Measurements from ENCODE around the gene FKBP5. TPM values are rescaled to one million over a fixed set of nuclear protein-coding genes. Genes with fewer than 3 reads are reported as not detected.

The FKBP5 gene
- total and polyA plus RNA-seq, 9 of the 15 experiments (the other 6 are each of a cell fraction or from before 2014, with no cell fraction given): 32.7 to 151 (median 75.0) TPM

DNA sequence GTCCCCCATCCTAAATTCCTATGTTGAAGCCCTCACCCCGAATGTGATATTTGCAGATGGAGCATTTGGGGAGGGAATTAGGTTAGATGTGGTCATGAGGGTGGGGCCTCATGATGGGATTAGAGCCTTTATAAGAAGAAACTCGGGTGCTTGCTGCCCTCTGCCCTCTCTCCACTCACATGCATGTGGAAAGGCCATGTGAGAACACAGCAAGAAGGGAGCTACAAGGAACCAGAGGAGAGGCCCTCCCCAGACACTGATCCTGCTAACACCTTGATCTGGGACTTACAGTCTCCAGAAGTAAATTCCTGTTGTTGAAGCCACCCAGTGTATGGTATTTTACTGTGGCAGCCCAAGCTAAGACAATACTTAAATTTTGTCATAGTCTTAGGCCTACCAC lies 106.4 kb downstream of the FKBP5 start:
- FAIRE-seq: no peak
- Histone ChIP-seq H3K9ac (ENCODE audit: insufficient read depth in 1 of 2, low read depth in 2 of 2, low read length in 2 of 2) (no peak overlapping the region), H3K9me3 (replicated peaks; ENCODE audit: control insufficient read depth, insufficient read depth, low read depth, low read length) (no peaks in the 10 kb centered on the region), H4K20me1 (replicated peaks; ENCODE audit: control insufficient read depth, insufficient read depth, low read length) (no peaks in the 10 kb centered on the region), H3K36me3 (ENCODE audit: control insufficient read depth, insufficient read depth, low read length) (peaks cover 80% of the 10 kb centered on the region), H3K9me1 (ENCODE audit: control insufficient read depth, insufficient read depth, low read length) (no peaks in the 10 kb centered on the region), H2AFZ (ENCODE audit: low read depth, low read length) (no peak overlapping the region), H3K27ac (ENCODE audit: extremely low read depth, low read depth, low read length) (no peak overlapping the region), H3K79me2 (ENCODE audit: control insufficient read depth, insufficient read depth, low read length) (no peaks in the 10 kb centered on the region), H3K27me3 (ENCODE audit: control insufficient read depth in 2 of 2, insufficient read depth in 2 of 2, low read length in 2 of 2) (no peaks in the 10 kb centered on the region), H3K4me2 (ENCODE audit: insufficient read depth, low read length) (no peak overlapping the region), H3K4me3 (no peak overlapping the region), H3K4me1 (replicated peaks in 1 of 2; ENCODE audit: control insufficient read depth in 2 of 2, insufficient read depth in 2 of 2, low read length in 2 of 2) (no peaks in the 10 kb centered on the region)
- intact Hi-C loops (cut with micrococcal nuclease): loop anchor here (5.0 to 10.0 kb wide), 3 partner anchors 60 to 372 kb away; partner anchors contain the start of gene FKBP5
- TF ChIP-seq ZEB2 (IDR thresholded peaks at IDR 0.05): no peak
- BruUV-seq (replicated peaks): no TSS peak
- WGBS (ENCODE audit: insufficient coverage, low coverage, missing lambda C conversion rate): 56% methylated on average over 2 of the region's 2 CpGs
- POLR2A ChIA-PET: interaction anchor here (1.1 kb wide), 1 partner anchor 188 kb away, joined by 4 read pairs; no protein-coding TSS in a partner anchor
- CTCF ChIA-PET (ENCODE audit: low intra/inter-chr PET ratio): interaction anchor here (8.7 kb wide), 1 partner anchor 155 kb away, joined by 195 read pairs; the partner anchor contains the start of gene ARMC12
- in situ Hi-C loops (cut with MboI): loop anchor here (5.0 kb wide), 1 partner anchor 155 kb away; the partner anchor contains the start of gene ARMC12
- no peak for ATAC-seq
- DNase-seq (ENCODE audit: extremely low read depth in 1 of 4, low spot score in 3 of 4): no peak

- no TSS peak for BruUV-seq (replicated peaks)
- intact Hi-C loops (cut with micrococcal nuclease) (loop anchor here (5.0 to 10.0 kb wide), 3 partner anchors 59 to 373 kb away; partner anchors contain the start of gene FKBP5), in situ Hi-C loops (cut with MboI) (loop anchor here (5.0 kb wide), 1 partner anchor 156 kb away; the partner anchor contains the start of gene ARMC12)
- WGBS (ENCODE audit: insufficient coverage, low coverage, missing lambda C conversion rate): 89% methylated on average over 6 of the region's 6 CpGs
- ChIA-PET CTCF (ENCODE audit: low intra/inter-chr PET ratio) (interaction anchor here (8.7 kb wide), 1 partner anchor 156 kb away, joined by 195 read pairs; the partner anchor contains the start of gene ARMC12), POLR2A (interaction anchor here (1.1 kb wide), 1 partner anchor 188 kb away, joined by 4 read pairs; no protein-coding TSS in a partner anchor)
- H3K79me2 ChIP-seq (ENCODE audit: control insufficient read depth, insufficient read depth, low read length): no peaks in the 10 kb centered on the region
- no peak overlapping the region for H2AFZ ChIP-seq (ENCODE audit: low read depth, low read length)
- H4K20me1 ChIP-seq (replicated peaks; ENCODE audit: control insufficient read depth, insufficient read depth, low read length): no peaks in the 10 kb centered on the region
- no peak overlapping the region for H3K27ac ChIP-seq (ENCODE audit: extremely low read depth, low read depth, low read length)
- ATAC-seq (no peak), FAIRE-seq (no peak), DNase-seq (ENCODE audit: extremely low read depth in 1 of 4, low spot score in 3 of 4) (no peak)
- H3K27me3 ChIP-seq (ENCODE audit: control insufficient read depth in 2 of 2, insufficient read depth in 2 of 2, low read length in 2 of 2): no peaks in the 10 kb centered on the region
- H3K36me3 ChIP-seq (ENCODE audit: control insufficient read depth, insufficient read depth, low read length): peaks cover 80% of the 10 kb centered on the region
- no peak overlapping the region for H3K4me3 ChIP-seq
- no peaks in the 10 kb centered on the region for H3K4me1 ChIP-seq (replicated peaks in 1 of 2; ENCODE audit: control insufficient read depth in 2 of 2, insufficient read depth in 2 of 2, low read length in 2 of 2)
- no peak overlapping the region for H3K4me2 ChIP-seq (ENCODE audit: insufficient read depth, low read length)
- H3K9me3 ChIP-seq (replicated peaks; ENCODE audit: control insufficient read depth, insufficient read depth, low read depth, low read length): no peaks in the 10 kb centered on the region
- H3K9me1 ChIP-seq (ENCODE audit: control insufficient read depth, insufficient read depth, low read length): no peaks in the 10 kb centered on the region
- H3K9ac ChIP-seq (ENCODE audit: insufficient read depth in 1 of 2, low read depth in 2 of 2, low read length in 2 of 2): no peak overlapping the region
- TF ChIP-seq ESRRA (IDR thresholded peaks at IDR 0.05; ENCODE audit: borderline replicate concordance, low read depth) (no peak), DMBX1 (CRISPR knock-in tag; IDR thresholded peaks at IDR 0.05; ENCODE audit: borderline replicate concordance) (no peak)
- TF ChIP-seq, protein P1, sequence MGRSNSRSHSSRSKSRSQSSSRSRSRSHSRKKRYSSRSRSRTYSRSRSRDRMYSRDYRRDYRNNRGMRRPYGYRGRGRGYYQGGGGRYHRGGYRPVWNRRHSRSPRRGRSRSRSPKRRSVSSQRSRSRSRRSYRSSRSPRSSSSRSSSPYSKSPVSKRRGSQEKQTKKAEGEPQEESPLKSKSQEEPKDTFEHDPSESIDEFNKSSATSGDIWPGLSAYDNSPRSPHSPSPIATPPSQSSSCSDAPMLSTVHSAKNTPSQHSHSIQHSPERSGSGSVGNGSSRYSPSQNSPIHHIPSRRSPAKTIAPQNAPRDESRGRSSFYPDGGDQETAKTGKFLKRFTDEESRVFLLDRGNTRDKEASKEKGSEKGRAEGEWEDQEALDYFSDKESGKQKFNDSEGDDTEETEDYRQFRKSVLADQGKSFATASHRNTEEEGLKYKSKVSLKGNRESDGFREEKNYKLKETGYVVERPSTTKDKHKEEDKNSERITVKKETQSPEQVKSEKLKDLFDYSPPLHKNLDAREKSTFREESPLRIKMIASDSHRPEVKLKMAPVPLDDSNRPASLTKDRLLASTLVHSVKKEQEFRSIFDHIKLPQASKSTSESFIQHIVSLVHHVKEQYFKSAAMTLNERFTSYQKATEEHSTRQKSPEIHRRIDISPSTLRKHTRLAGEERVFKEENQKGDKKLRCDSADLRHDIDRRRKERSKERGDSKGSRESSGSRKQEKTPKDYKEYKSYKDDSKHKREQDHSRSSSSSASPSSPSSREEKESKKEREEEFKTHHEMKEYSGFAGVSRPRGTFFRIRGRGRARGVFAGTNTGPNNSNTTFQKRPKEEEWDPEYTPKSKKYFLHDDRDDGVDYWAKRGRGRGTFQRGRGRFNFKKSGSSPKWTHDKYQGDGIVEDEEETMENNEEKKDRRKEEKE (IDR thresholded peaks at IDR 0.05; ENCODE audit: borderline replicate concordance in 1 of 2, control insufficient read depth in 1 of 2, low read depth in 2 of 2, low read length in 1 of 2): no peak
- TF ChIP-seq, protein P2, sequence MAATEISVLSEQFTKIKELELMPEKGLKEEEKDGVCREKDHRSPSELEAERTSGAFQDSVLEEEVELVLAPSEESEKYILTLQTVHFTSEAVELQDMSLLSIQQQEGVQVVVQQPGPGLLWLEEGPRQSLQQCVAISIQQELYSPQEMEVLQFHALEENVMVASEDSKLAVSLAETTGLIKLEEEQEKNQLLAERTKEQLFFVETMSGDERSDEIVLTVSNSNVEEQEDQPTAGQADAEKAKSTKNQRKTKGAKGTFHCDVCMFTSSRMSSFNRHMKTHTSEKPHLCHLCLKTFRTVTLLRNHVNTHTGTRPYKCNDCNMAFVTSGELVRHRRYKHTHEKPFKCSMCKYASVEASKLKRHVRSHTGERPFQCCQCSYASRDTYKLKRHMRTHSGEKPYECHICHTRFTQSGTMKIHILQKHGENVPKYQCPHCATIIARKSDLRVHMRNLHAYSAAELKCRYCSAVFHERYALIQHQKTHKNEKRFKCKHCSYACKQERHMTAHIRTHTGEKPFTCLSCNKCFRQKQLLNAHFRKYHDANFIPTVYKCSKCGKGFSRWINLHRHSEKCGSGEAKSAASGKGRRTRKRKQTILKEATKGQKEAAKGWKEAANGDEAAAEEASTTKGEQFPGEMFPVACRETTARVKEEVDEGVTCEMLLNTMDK (IDR thresholded peaks at IDR 0.05; ENCODE audit: borderline replicate concordance, insufficient read depth, low read depth, low read length, poor library complexity, severe bottlenecking): no peak
- TF ChIP-seq, protein P3, sequence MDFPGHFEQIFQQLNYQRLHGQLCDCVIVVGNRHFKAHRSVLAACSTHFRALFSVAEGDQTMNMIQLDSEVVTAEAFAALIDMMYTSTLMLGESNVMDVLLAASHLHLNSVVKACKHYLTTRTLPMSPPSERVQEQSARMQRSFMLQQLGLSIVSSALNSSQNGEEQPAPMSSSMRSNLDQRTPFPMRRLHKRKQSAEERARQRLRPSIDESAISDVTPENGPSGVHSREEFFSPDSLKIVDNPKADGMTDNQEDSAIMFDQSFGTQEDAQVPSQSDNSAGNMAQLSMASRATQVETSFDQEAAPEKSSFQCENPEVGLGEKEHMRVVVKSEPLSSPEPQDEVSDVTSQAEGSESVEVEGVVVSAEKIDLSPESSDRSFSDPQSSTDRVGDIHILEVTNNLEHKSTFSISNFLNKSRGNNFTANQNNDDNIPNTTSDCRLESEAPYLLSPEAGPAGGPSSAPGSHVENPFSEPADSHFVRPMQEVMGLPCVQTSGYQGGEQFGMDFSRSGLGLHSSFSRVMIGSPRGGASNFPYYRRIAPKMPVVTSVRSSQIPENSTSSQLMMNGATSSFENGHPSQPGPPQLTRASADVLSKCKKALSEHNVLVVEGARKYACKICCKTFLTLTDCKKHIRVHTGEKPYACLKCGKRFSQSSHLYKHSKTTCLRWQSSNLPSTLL (IDR thresholded peaks at IDR 0.05): no peak
These were observed 107.1 kb downstream of the FKBP5 start for GRCh38 chr6:35581633-35582032.
